Osteoblast (primary cell): Measurements from ENCODE around the gene FBXO3. TPM values are rescaled to one million over a fixed set of nuclear protein-coding genes. Genes with fewer than 3 reads are reported as not detected.

Source experiments
- DNase-seq: peaks from one replicate; pipeline ENCODE4 v3.0.0; 2011; ENCODE audit warnings: low spot score, mixed read lengths; ENCODE audit not compliant: insufficient read length; ENCODE audit errors: missing footprints
- H2AFZ ChIP-seq: 2 replicates; pipeline ENCODE4 v1.6.0; 2011; ENCODE audit warnings: mild to moderate bottlenecking, low read length
- H3K27ac ChIP-seq: 2 replicates; pipeline ENCODE4 v1.5.1; 2011; ENCODE audit warnings: mild to moderate bottlenecking, low read depth, low read length, moderate library complexity
- H3K27me3 ChIP-seq: 2 replicates; pipeline ENCODE4 v1.6.0; 2012; ENCODE audit warnings: mild to moderate bottlenecking, control low read depth, inconsistent platforms, low read length, moderate library complexity; ENCODE audit not compliant: insufficient read depth
- H3K36me3 ChIP-seq: 2 replicates; pipeline ENCODE4 v1.5.1; 2011; ENCODE audit warnings: mild to moderate bottlenecking, low read length, control low read depth, moderate library complexity; ENCODE audit not compliant: insufficient read depth
- H3K4me1 ChIP-seq: 2 replicates; pipeline ENCODE4 v1.5.1; 2011; ENCODE audit warnings: mild to moderate bottlenecking, low read length, control low read depth, moderate library complexity; ENCODE audit not compliant: insufficient read depth
- H3K4me2 ChIP-seq: 2 replicates; pipeline ENCODE4 v1.6.0; 2011; ENCODE audit warnings: mild to moderate bottlenecking, low read length; ENCODE audit not compliant: insufficient read depth
- H3K4me3 ChIP-seq: fragments of 200-600 bp; sonication (generic); 3 replicates; pipeline ENCODE4 v1.5.1; 2012; ENCODE audit warnings: mild to moderate bottlenecking, low read length, inconsistent platforms; ENCODE audit not compliant: insufficient read depth
- H3K79me2 ChIP-seq: 2 replicates; pipeline ENCODE4 v1.6.0; 2012; ENCODE audit warnings: mild to moderate bottlenecking, low read length, control low read depth, inconsistent platforms; ENCODE audit not compliant: insufficient read depth
- H3K9me3 ChIP-seq: 2 replicates; pipeline ENCODE4 v1.5.1; 2011; ENCODE audit warnings: low read depth, low read length, control low read depth
- H4K20me1 ChIP-seq: 2 replicates; pipeline ENCODE4 v1.6.0; 2012; ENCODE audit warnings: mild to moderate bottlenecking, low read length, control low read depth; ENCODE audit not compliant: insufficient read depth
- total RNA-seq: library from RNA; depleted of rRNA; stranded (reverse); fragments of >200 nt; gene quantifications from 2 replicates; pipeline ENCODE4 v1.2.3, GENCODE V29; 2012
- TF ChIP-seq, protein P1 (sequence below): IDR thresholded peaks from 2 replicates; pipeline ENCODE4 v1.5.1; 2011; ENCODE audit warnings: mild to moderate bottlenecking, low read depth, low read length, moderate library complexity; ENCODE audit errors: extremely low read depth

The FBXO3 gene
- total RNA-seq, 1 donor = 35.8 TPM

DNA sequence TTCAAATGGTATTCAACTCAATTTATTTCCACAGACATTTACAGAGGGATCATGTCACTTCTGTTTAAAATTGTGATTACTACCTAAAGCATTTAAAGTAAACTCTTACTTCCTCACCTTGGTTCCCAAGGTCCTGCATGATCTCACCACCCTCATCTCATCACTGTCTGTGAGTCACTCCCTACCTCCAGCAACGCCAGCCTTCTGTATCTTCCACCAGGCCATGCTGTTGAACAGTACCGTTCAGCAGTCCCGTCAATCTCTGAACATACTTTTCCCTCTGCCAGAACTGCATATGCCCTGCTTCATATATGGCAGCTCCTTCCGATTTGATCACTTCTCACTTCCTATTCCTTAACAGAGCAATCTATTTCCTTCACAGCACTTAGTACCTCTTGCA, 2.0 kb downstream of the FBXO3 start:
- H4K20me1 ChIP-seq = peaks cover 24% of the 10 kb centered on the region
- peaks cover 9% of the 10 kb centered on the region for H3K36me3 ChIP-seq
- peaks cover 14% of the 10 kb centered on the region for H3K4me1 ChIP-seq
- no peak overlapping the region for H3K27ac ChIP-seq
- peak; percentile 77 for DNase-seq
- TF ChIP-seq, protein P1, sequence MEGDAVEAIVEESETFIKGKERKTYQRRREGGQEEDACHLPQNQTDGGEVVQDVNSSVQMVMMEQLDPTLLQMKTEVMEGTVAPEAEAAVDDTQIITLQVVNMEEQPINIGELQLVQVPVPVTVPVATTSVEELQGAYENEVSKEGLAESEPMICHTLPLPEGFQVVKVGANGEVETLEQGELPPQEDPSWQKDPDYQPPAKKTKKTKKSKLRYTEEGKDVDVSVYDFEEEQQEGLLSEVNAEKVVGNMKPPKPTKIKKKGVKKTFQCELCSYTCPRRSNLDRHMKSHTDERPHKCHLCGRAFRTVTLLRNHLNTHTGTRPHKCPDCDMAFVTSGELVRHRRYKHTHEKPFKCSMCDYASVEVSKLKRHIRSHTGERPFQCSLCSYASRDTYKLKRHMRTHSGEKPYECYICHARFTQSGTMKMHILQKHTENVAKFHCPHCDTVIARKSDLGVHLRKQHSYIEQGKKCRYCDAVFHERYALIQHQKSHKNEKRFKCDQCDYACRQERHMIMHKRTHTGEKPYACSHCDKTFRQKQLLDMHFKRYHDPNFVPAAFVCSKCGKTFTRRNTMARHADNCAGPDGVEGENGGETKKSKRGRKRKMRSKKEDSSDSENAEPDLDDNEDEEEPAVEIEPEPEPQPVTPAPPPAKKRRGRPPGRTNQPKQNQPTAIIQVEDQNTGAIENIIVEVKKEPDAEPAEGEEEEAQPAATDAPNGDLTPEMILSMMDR = no peak
- H3K79me2 ChIP-seq = peaks cover 34% of the 10 kb centered on the region
- H3K4me2 ChIP-seq = no peak overlapping the region
- no peaks in the 10 kb centered on the region for H3K27me3 ChIP-seq
- H2AFZ ChIP-seq = no peak overlapping the region
- H3K4me3 ChIP-seq = no peak overlapping the region
- H3K9me3 ChIP-seq = no peaks in the 10 kb centered on the region

DNA sequence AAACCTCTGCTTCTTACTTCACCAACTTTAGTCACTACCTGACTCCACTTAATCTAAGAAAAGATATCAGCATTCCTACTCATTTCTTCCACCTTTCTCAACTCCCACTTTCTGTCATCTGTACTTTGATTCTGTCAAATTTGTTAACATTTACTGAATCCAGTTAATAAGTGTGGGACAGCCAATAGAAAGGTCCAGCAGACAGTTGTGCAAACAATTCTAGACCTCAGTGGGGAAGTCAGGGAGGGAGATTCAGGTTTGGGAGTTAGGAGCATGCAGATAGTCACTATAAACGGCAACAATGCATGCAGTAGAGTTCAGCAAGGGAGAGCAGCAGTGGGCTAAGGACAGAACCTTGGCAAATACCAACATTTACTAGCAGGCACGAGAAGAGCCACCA, 4.1 kb downstream of the FBXO3 start:
- Histone ChIP-seq H3K27me3 (no peaks in the 10 kb centered on the region), H3K27ac (no peak overlapping the region), H3K36me3 (peaks cover 15% of the 10 kb centered on the region), H3K4me2 (no peak overlapping the region), H4K20me1 (peaks cover 24% of the 10 kb centered on the region), H3K4me1 (peaks cover 13% of the 10 kb centered on the region), H2AFZ (no peak overlapping the region), H3K9me3 (no peaks in the 10 kb centered on the region), H3K79me2 (peaks cover 34% of the 10 kb centered on the region), H3K4me3 (no peak overlapping the region)
- DNase-seq = no peak
- TF ChIP-seq, protein P1 = no peak

DNA sequence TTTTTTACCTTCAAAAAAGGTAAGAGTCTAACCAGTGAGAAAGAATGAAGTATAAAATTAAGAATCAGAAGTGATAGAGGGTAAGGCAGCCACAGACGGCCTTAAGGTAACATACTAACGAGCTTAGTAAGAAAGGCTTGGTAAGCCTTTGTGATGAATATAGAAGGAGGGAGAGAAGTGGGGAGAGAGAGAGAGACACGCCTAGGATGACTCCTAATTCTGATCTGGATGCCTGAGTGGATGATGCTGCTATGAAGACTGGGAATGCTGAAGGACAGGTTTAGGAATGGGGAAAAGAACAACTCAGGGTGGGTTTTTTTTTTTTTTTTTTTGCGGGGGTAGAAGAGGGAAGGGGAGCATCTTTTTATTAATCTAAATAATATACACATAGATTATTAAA, 4.8 kb downstream of the FBXO3 start:
- Histone ChIP-seq H3K4me3 (no peak overlapping the region), H3K4me1 (peaks cover 7% of the 10 kb centered on the region), H3K27me3 (no peaks in the 10 kb centered on the region), H4K20me1 (peaks cover 24% of the 10 kb centered on the region), H3K9me3 (no peaks in the 10 kb centered on the region), H3K27ac (no peak overlapping the region), H2AFZ (no peak overlapping the region), H3K79me2 (peaks cover 34% of the 10 kb centered on the region), H3K36me3 (peaks cover 16% of the 10 kb centered on the region), H3K4me2 (no peak overlapping the region)
- TF ChIP-seq, protein P1 = no peak
- no peak for DNase-seq

DNA sequence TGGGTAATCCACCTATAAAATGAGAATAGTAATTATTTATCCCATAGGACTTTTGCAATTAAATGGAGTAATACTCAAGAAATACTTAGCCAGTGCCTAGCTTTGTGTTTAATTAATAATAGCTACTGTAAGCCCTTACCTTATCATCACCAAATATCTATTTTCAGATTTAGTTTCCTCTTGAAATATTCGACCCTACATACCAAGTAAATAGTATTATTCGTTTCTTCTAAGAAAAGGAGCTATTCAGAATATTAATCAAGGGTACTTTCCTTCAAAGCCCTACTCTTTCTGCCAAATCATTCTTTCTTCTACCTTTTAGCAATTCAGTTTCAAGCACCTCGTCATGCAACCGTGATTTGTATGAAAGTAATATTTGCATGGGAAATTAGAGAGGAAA, 6.7 kb downstream of the FBXO3 start:
- Histone ChIP-seq H2AFZ (no peak overlapping the region), H3K79me2 (peaks cover 17% of the 10 kb centered on the region), H3K36me3 (peaks cover 22% of the 10 kb centered on the region), H3K4me1 (no peaks in the 10 kb centered on the region), H3K4me2 (no peak overlapping the region), H4K20me1 (peaks cover 17% of the 10 kb centered on the region), H3K27me3 (no peaks in the 10 kb centered on the region), H3K9me3 (no peaks in the 10 kb centered on the region), H3K4me3 (no peak overlapping the region), H3K27ac (no peak overlapping the region)
- DNase-seq = no peak
- TF ChIP-seq, protein P1 = no peak
